ENCODE measurements around the gene UBE2N.
"Not testable (repeated sequence)": the region's sequence is repeated elsewhere in the genome, so short reads cannot be mapped to it uniquely, and the experiment has no call there.

UBE2N gene

GRCh38 chr12:93403988-93404803 lies 37.6 kb downstream of the UBE2N start:
- H3K9ac ChIP-seq (ENCODE audit: insufficient read length) = no peak overlapping the region
- peak overlapping the region; percentile 76 for H3K27ac ChIP-seq
- DNase-seq (ENCODE audit: low read depth, low spot score) = no peak
- H3K4me3 ChIP-seq = no peak overlapping the region
- TF ChIP-seq POLR2AphosphoS5 (IDR thresholded peaks at IDR 0.05; ENCODE audit: borderline replicate concordance, low read depth, low read length) (no peak), FOXP2 (optimal IDR thresholded peaks at IDR 0.05; ENCODE audit: control extremely low read depth, extremely low read length, insufficient read depth) (no peak), EZH2 (IDR thresholded peaks at IDR 0.05) (no peak)
- peaks cover 59% of the 10 kb centered on the region for H3K36me3 ChIP-seq (ENCODE audit: insufficient read depth, low read length)
- no peaks in the 10 kb centered on the region for H3K9me3 ChIP-seq (ENCODE audit: low read depth, low read length)

- Histone ChIP-seq H3K4me3 (no peak overlapping the region), H3K9ac (ENCODE audit: insufficient read length) (no peak overlapping the region), H3K27ac (peak overlapping the region; percentile 42; the same call in 1 of the 2 replicates), H3K36me3 (ENCODE audit: insufficient read depth, low read length) (peaks cover 58% of the 10 kb centered on the region), H3K9me3 (ENCODE audit: low read depth, low read length) (no peaks in the 10 kb centered on the region)
- DNase-seq (ENCODE audit: low read depth, low spot score) = no peak
- TF ChIP-seq POLR2AphosphoS5 (IDR thresholded peaks at IDR 0.05; ENCODE audit: borderline replicate concordance, low read depth, low read length) (peak; percentile 39; the same call in 1 of the 2 replicates), EZH2 (IDR thresholded peaks at IDR 0.05) (no peak), FOXP2 (optimal IDR thresholded peaks at IDR 0.05; ENCODE audit: control extremely low read depth, extremely low read length, insufficient read depth) (no peak)
Measured at GRCh38 chr12:93402333-93403311, 39.1 kb downstream of the UBE2N start.

GRCh38 chr12:93399183-93399863 lies 42.4 kb downstream of the UBE2N start:
- H3K9ac ChIP-seq (ENCODE audit: insufficient read length); H3K4me3 ChIP-seq; H3K9me3 ChIP-seq (ENCODE audit: low read depth, low read length); DNase-seq (ENCODE audit: low read depth, low spot score): not testable (repeated sequence)
- H3K27ac ChIP-seq = peak overlapping the region; percentile 44; the same call in 1 of the 2 replicates
- peaks cover 64% of the 10 kb centered on the region for H3K36me3 ChIP-seq (ENCODE audit: insufficient read depth, low read length)

GRCh38 chr12:93397412-93397811 lies 44.3 kb downstream of the UBE2N start:
- H3K36me3 ChIP-seq (ENCODE audit: insufficient read depth, low read length) = peaks cover 51% of the 10 kb centered on the region
- peak overlapping the region; percentile 81 for H3K27ac ChIP-seq
- TF ChIP-seq EZH2 (IDR thresholded peaks at IDR 0.05) = no peak
- TF ChIP-seq POLR2AphosphoS5 (IDR thresholded peaks at IDR 0.05; ENCODE audit: borderline replicate concordance, low read depth, low read length) = no peak
- no peak for TF ChIP-seq FOXP2 (optimal IDR thresholded peaks at IDR 0.05; ENCODE audit: control extremely low read depth, extremely low read length, insufficient read depth)
- H3K4me3 ChIP-seq = no peak overlapping the region
- DNase-seq (ENCODE audit: low read depth, low spot score) = no peak
- peak overlapping the region; percentile 29 for H3K9ac ChIP-seq (ENCODE audit: insufficient read length)
- H3K9me3 ChIP-seq (ENCODE audit: low read depth, low read length) = no peaks in the 10 kb centered on the region

- TF ChIP-seq EZH2 (IDR thresholded peaks at IDR 0.05) (no peak), FOXP2 (optimal IDR thresholded peaks at IDR 0.05; ENCODE audit: control extremely low read depth, extremely low read length, insufficient read depth) (no peak), POLR2AphosphoS5 (IDR thresholded peaks at IDR 0.05; ENCODE audit: borderline replicate concordance, low read depth, low read length) (no peak)
- H3K9me3 ChIP-seq (ENCODE audit: low read depth, low read length) = no peaks in the 10 kb centered on the region
- H3K4me3 ChIP-seq = no peak overlapping the region
- H3K27ac ChIP-seq = no peak overlapping the region
- no peak for DNase-seq (ENCODE audit: low read depth, low spot score)
- H3K36me3 ChIP-seq (ENCODE audit: insufficient read depth, low read length) = peaks cover 48% of the 10 kb centered on the region
- H3K9ac ChIP-seq (ENCODE audit: insufficient read length) = no peak overlapping the region
Measured at GRCh38 chr12:93393425-93393824, 48.3 kb downstream of the UBE2N start.

GRCh38 chr12:93390549-93391297 lies 51.0 kb downstream of the UBE2N start:
- TF ChIP-seq POLR2AphosphoS5 (IDR thresholded peaks at IDR 0.05; ENCODE audit: borderline replicate concordance, low read depth, low read length) = no peak
- TF ChIP-seq FOXP2 (optimal IDR thresholded peaks at IDR 0.05; ENCODE audit: control extremely low read depth, extremely low read length, insufficient read depth) = no peak
- no peak for TF ChIP-seq EZH2 (IDR thresholded peaks at IDR 0.05)
- H3K4me3 ChIP-seq = no peak overlapping the region
- no peak for DNase-seq (ENCODE audit: low read depth, low spot score)
- H3K36me3 ChIP-seq (ENCODE audit: insufficient read depth, low read length) = peaks cover 47% of the 10 kb centered on the region
- H3K9ac ChIP-seq (ENCODE audit: insufficient read length) = no peak overlapping the region
- no peaks in the 10 kb centered on the region for H3K9me3 ChIP-seq (ENCODE audit: low read depth, low read length)
- H3K27ac ChIP-seq = peak overlapping the region; percentile 48; the same call in 1 of the 2 replicates

- no peak for TF ChIP-seq EZH2 (IDR thresholded peaks at IDR 0.05)
- Histone ChIP-seq H3K27ac (no peak overlapping the region), H3K9ac (ENCODE audit: insufficient read length) (no peak overlapping the region), H3K4me3 (no peak overlapping the region), H3K9me3 (ENCODE audit: low read depth, low read length) (no peaks in the 10 kb centered on the region), H3K36me3 (ENCODE audit: insufficient read depth, low read length) (peaks cover 49% of the 10 kb centered on the region)
- DNase-seq (ENCODE audit: low read depth, low spot score) = no peak
Measured at GRCh38 chr12:93390031-93390430, 51.7 kb downstream of the UBE2N start.

Data from SK-N-MC (cell line).